GM12874 (cell line): ENCODE measurements around the gene FANCG.

Source experiments
- CTCF ChIP-seq: IDR thresholded peaks from 2 replicates; pipeline ENCODE4 v1.5.1; 2011; ENCODE audit warnings: low read depth, mild to moderate bottlenecking, control low read depth, low read length, moderate library complexity; ENCODE audit not compliant: insufficient read depth

FANCG gene

GRCh38 chr9:35076848-35077247, 2.9 kb downstream of the FANCG start:
- TF ChIP-seq CTCF = no peak

DNA sequence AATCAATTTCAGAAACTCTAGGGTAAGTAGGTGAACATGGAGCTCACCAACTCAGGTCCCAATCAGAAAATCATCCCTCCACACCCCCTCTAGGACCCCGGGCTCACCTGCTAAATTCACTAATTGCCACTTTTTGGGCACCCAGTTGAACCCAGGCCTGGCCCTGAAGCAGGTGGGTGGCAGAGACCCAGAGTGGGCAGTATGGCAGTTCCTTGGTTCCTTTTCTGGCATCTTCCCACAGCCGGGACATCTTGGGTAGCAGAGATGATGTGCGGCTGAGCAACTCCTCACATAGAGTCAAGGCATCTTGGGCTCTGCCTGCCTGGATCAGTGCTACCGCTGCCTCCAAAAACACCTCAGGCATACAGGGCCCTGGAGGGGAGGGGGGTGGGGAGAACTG, 4.4 kb downstream of the FANCG start:
- no peak for TF ChIP-seq CTCF

DNA sequence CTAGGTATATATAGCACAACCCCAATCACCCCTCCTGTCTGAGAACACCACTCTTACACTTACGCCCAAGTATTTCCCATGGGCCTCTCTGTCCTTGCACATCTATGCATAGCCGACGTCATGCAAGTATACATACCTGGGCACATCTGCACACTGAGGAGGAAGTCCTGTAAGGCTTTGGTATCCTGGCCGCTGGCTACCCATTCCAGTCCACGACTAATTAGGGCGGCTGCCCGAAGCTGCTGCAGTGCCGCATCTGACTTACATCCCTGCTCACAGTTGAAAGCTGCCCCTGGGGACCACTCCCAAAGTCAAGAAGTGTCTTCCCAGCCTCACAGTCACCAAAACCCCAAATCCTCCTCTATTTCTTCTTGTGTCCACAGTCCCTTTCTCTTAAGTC, 5.0 kb downstream of the FANCG start:
- TF ChIP-seq CTCF = no peak

DNA sequence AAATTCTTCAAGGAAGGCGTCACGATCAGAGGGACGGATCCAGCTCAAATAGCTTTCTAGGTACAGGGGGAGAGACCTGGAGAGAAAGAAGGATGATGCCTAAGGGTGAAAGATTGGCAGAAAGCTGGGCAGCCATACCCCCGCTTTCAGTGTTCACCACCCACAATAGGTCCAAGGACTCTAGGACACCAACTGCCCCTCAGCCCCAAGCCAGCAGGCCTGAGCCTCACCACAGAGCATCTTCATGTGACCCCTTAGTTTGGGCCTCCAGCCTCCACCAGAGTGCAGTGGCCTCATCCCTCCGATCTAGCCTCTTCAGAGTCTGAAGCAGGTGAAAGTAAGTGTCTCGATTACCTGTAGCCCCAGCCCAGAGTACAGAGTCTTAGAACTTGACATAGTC, 5.6 kb downstream of the FANCG start:
- no peak for TF ChIP-seq CTCF

DNA sequence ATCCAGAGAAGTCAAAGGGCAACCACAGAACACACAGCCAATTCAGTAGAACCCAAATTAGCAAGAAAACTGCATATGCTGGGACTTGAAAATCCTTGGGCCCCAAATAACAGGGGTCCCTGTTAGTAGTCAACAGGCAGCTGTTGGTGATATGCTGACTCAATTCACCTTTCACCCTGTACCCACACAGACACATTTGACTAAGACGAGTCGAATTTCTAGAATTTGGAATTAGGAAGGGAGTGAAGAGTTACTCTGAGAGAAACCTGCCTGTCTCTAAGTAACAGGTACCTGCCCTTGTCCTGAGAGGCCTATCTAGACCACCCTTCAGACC, 6.5 kb downstream of the FANCG start:
- TF ChIP-seq CTCF = no peak

- TF ChIP-seq CTCF = no peak
These were observed 7.1 kb downstream of the FANCG start, which contains the start of gene VCP for GRCh38 chr9:35072461-35073278. Gene VCP (minus strand): TSS chr9:35072625. CDS start chr9:35072353, 272 bp downstream.

DNA sequence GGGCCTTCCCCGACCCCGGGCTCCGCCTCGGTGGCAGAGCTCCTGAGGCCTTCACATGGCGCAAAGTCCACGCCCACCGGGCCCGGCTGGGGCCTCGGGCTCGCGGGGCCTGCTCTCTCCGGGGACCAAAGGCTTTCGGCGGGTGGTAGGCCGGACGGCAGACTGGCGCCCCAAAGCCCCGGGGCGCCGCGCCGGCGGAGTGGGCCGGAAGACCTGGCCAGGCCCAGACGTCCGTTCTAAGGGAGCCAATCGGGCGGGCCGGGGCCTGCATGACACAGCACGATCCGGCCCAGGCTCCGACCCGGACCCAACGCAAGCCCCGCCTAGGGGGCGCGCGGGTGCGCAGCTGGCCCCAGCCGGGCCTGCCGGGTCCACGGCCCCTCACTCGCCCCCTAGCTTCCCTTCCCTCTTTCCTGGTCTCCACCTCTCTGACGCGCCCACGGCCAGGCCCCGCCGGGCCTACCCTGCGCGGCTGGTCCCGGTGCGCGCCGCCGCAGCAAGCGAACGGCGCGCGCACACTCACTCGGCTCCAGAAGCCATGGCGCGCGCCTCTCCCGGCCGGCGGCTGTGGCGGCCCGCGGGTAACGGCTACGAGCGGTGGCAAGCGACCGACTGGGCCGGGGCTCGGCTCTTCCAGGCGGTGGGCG, 7.8 kb downstream of the FANCG start:
- TF ChIP-seq CTCF = peak; percentile 57
